ENCODE data around the gene GTPBP10. TPM values are rescaled to one million over a fixed set of nuclear protein-coding genes. Genes with fewer than 3 reads are reported as not detected.
"Not testable (repeated sequence)": the region's sequence is repeated elsewhere in the genome, so short reads cannot be mapped to it uniquely, and the experiment has no call there.

Gene GTPBP10
- total and polyA plus RNA-seq, 2 donors = 8.2 to 32.9 TPM

GRCh38 chr7:90334926-90335325 lies 11.6 kb upstream of the GTPBP10 start:
- 88% methylated on average over 2 of the region's 2 CpGs for WGBS
- not testable (repeated sequence) for H3K4me1 ChIP-seq (ENCODE audit: insufficient read depth); DNase-seq (ENCODE audit: extremely low spot score); H3K27ac ChIP-seq (ENCODE audit: low read depth); H3K4me3 ChIP-seq (ENCODE audit: low read depth, low read length); H3K36me3 ChIP-seq (ENCODE audit: insufficient read depth)

- no peak for DNase-seq (ENCODE audit: extremely low spot score)
- Histone ChIP-seq H3K27ac (ENCODE audit: low read depth) (no peak overlapping the region), H3K4me3 (ENCODE audit: low read depth, low read length) (no peak overlapping the region), H3K4me1 (ENCODE audit: insufficient read depth) (no peaks in the 10 kb centered on the region), H3K36me3 (ENCODE audit: insufficient read depth) (no peaks in the 10 kb centered on the region)
These were observed 9.4 kb upstream of the GTPBP10 start for GRCh38 chr7:90337106-90337505.

GRCh38 chr7:90345016-90345415 lies 1.5 kb upstream of the GTPBP10 start:
- peaks cover 2% of the 10 kb centered on the region for H3K4me1 ChIP-seq (ENCODE audit: insufficient read depth)
- H3K4me3 ChIP-seq (ENCODE audit: low read depth, low read length) = no peak overlapping the region
- no peak overlapping the region for H3K27ac ChIP-seq (ENCODE audit: low read depth)
- no peaks in the 10 kb centered on the region for H3K36me3 ChIP-seq (ENCODE audit: insufficient read depth)
- no peak for DNase-seq (ENCODE audit: extremely low spot score)

GRCh38 chr7:90345595-90346335 lies 751 bp upstream of the GTPBP10 start:
- Histone ChIP-seq H3K4me3 (ENCODE audit: low read depth, low read length) (peak overlapping the region; percentile 85), H3K27ac (ENCODE audit: low read depth) (peak overlapping the region; percentile 46), H3K36me3 (ENCODE audit: insufficient read depth) (no peaks in the 10 kb centered on the region), H3K4me1 (ENCODE audit: insufficient read depth) (peaks cover 2% of the 10 kb centered on the region)
- DNase-seq (ENCODE audit: extremely low spot score) = peak; percentile 28
- 6% methylated on average over 18 of the region's 18 CpGs for WGBS

GRCh38 chr7:90347759-90348158 lies 1.2 kb downstream of the GTPBP10 start:
- DNase-seq (ENCODE audit: extremely low spot score) = no peak
- no peak overlapping the region for H3K27ac ChIP-seq (ENCODE audit: low read depth)
- whole genome bisulfite sequencing = 75% methylated on average over 4 of the region's 4 CpGs
- H3K36me3 ChIP-seq (ENCODE audit: insufficient read depth) = no peaks in the 10 kb centered on the region
- H3K4me1 ChIP-seq (ENCODE audit: insufficient read depth) = peaks cover 2% of the 10 kb centered on the region
- no peak overlapping the region for H3K4me3 ChIP-seq (ENCODE audit: low read depth, low read length)

GRCh38 chr7:90349305-90349704 lies 2.8 kb downstream of the GTPBP10 start:
- H3K27ac ChIP-seq (ENCODE audit: low read depth) = no peak overlapping the region
- no peak overlapping the region for H3K4me3 ChIP-seq (ENCODE audit: low read depth, low read length)
- H3K4me1 ChIP-seq (ENCODE audit: insufficient read depth) = peaks cover 2% of the 10 kb centered on the region
- no peak for DNase-seq (ENCODE audit: extremely low spot score)
- WGBS = 79% methylated on average over 4 of the region's 4 CpGs
- H3K36me3 ChIP-seq (ENCODE audit: insufficient read depth) = peaks cover 3% of the 10 kb centered on the region

- H3K4me3 ChIP-seq (ENCODE audit: low read depth, low read length); H3K27ac ChIP-seq (ENCODE audit: low read depth); DNase-seq (ENCODE audit: extremely low spot score); H3K36me3 ChIP-seq (ENCODE audit: insufficient read depth); H3K4me1 ChIP-seq (ENCODE audit: insufficient read depth): not testable (repeated sequence)
- 94% methylated on average over 3 of the region's 3 CpGs for WGBS
These were observed 3.5 kb downstream of the GTPBP10 start for GRCh38 chr7:90350032-90350431.

- H3K4me1 ChIP-seq (ENCODE audit: insufficient read depth) = peaks cover 2% of the 10 kb centered on the region
- peaks cover 3% of the 10 kb centered on the region for H3K36me3 ChIP-seq (ENCODE audit: insufficient read depth)
- H3K4me3 ChIP-seq (ENCODE audit: low read depth, low read length) = no peak overlapping the region
- H3K27ac ChIP-seq (ENCODE audit: low read depth) = no peak overlapping the region
- no peak for DNase-seq (ENCODE audit: extremely low spot score)
These were observed 5.5 kb downstream of the GTPBP10 start for GRCh38 chr7:90351987-90352386.

- Histone ChIP-seq H3K4me3 (ENCODE audit: low read depth, low read length) (no peak overlapping the region), H3K27ac (ENCODE audit: low read depth) (no peak overlapping the region), H3K36me3 (ENCODE audit: insufficient read depth) (peaks cover 9% of the 10 kb centered on the region), H3K4me1 (ENCODE audit: insufficient read depth) (no peaks in the 10 kb centered on the region)
- 88% methylated on average over 1 of the region's 1 CpG for WGBS
- DNase-seq (ENCODE audit: extremely low spot score) = no peak
These were observed 36.9 kb downstream of the GTPBP10 start for GRCh38 chr7:90383422-90383821.

GRCh38 chr7:90383861-90384260 lies 37.3 kb downstream of the GTPBP10 start:
- Histone ChIP-seq H3K27ac (ENCODE audit: low read depth) (no peak overlapping the region), H3K4me3 (ENCODE audit: low read depth, low read length) (no peak overlapping the region), H3K4me1 (ENCODE audit: insufficient read depth) (no peaks in the 10 kb centered on the region), H3K36me3 (ENCODE audit: insufficient read depth) (peaks cover 9% of the 10 kb centered on the region)
- DNase-seq (ENCODE audit: extremely low spot score) = no peak
- WGBS = 93% methylated on average over 3 of the region's 3 CpGs

- H3K4me3 ChIP-seq (ENCODE audit: low read depth, low read length) = no peak overlapping the region
- no peaks in the 10 kb centered on the region for H3K4me1 ChIP-seq (ENCODE audit: insufficient read depth)
- no peak overlapping the region for H3K27ac ChIP-seq (ENCODE audit: low read depth)
- no peak for DNase-seq (ENCODE audit: extremely low spot score)
- peaks cover 9% of the 10 kb centered on the region for H3K36me3 ChIP-seq (ENCODE audit: insufficient read depth)
These were observed 37.9 kb downstream of the GTPBP10 start for GRCh38 chr7:90384433-90384832.

GRCh38 chr7:90387470-90388240 lies 41.1 kb downstream of the GTPBP10 start:
- no peaks in the 10 kb centered on the region for H3K4me1 ChIP-seq (ENCODE audit: insufficient read depth)
- no peak for DNase-seq (ENCODE audit: extremely low spot score)
- H3K4me3 ChIP-seq (ENCODE audit: low read depth, low read length) = no peak overlapping the region
- H3K36me3 ChIP-seq (ENCODE audit: insufficient read depth) = peaks cover 6% of the 10 kb centered on the region
- no peak overlapping the region for H3K27ac ChIP-seq (ENCODE audit: low read depth)
- WGBS = 90% methylated on average over 2 of the region's 2 CpGs

- H3K27ac ChIP-seq (ENCODE audit: low read depth) = no peak overlapping the region
- no peak overlapping the region for H3K4me3 ChIP-seq (ENCODE audit: low read depth, low read length)
- H3K36me3 ChIP-seq (ENCODE audit: insufficient read depth) = no peaks in the 10 kb centered on the region
- H3K4me1 ChIP-seq (ENCODE audit: insufficient read depth) = no peaks in the 10 kb centered on the region
- no peak for DNase-seq (ENCODE audit: extremely low spot score)
These were observed 44.4 kb downstream of the GTPBP10 start for GRCh38 chr7:90390926-90391325.

- H3K36me3 ChIP-seq (ENCODE audit: insufficient read depth) = no peaks in the 10 kb centered on the region
- no peaks in the 10 kb centered on the region for H3K4me1 ChIP-seq (ENCODE audit: insufficient read depth)
- H3K4me3 ChIP-seq (ENCODE audit: low read depth, low read length) = no peak overlapping the region
- H3K27ac ChIP-seq (ENCODE audit: low read depth) = no peak overlapping the region
- DNase-seq (ENCODE audit: extremely low spot score) = no peak
- WGBS = 67% methylated on average over 5 of the region's 5 CpGs
These were observed 45.0 kb downstream of the GTPBP10 start for GRCh38 chr7:90391488-90391887.

Measured in urinary bladder (tissue), 4 donors.